Activated T-cell treated with anti-CD3 and anti-CD28 coated beads for 48 hours (primary cell): ENCODE results near the gene DOCK7.

Experiments
- DNase-seq: peaks from one replicate; pipeline ENCODE4 v3.0.0-alpha.2; 2020; ENCODE audit warnings: low read depth

The DOCK7 gene

GRCh38 chr1:62407398-62408009 is 280.7 kb downstream of the DOCK7 start:
- DNase-seq: no peak

GRCh38 chr1:62406576-62406975 is 281.6 kb downstream of the DOCK7 start:
- no peak for DNase-seq

GRCh38 chr1:62405247-62405646 is 282.9 kb downstream of the DOCK7 start:
- DNase-seq: no peak
